ENCODE data around the gene HOXC12. TPM values are rescaled to one million over a fixed set of nuclear protein-coding genes. Genes with fewer than 3 reads are reported as not detected.

HOXC12 gene
- total RNA-seq, 2 donors from 2014 or later: not detected

DNA sequence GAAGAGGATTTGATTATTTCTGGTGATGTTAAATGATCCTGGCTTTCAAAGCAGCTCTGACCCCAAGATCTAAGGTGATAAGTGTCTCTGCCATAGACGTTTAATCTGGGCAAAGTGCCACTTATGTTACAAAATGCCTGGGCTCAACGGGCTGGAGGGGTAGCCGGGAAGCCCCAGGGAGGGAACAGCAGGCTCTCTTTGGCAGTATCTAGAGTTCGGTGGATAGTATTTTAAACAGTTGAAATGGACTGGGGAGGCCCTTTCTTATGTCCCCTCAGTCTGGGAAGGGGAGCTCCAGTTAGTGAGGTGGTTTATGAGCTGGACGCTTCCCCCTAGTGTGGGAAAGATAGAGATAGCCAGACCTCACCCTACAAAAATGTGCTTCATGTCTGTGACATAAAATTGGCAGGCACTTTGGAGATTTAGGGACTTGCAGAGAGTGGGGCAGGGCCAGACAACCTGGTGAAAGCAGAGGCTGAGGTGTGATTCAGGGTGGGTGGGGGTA, 12.8 kb downstream of the HOXC12 start:
- no peaks in the 10 kb centered on the region for H3K9me3 ChIP-seq
- TF ChIP-seq, protein P1, sequence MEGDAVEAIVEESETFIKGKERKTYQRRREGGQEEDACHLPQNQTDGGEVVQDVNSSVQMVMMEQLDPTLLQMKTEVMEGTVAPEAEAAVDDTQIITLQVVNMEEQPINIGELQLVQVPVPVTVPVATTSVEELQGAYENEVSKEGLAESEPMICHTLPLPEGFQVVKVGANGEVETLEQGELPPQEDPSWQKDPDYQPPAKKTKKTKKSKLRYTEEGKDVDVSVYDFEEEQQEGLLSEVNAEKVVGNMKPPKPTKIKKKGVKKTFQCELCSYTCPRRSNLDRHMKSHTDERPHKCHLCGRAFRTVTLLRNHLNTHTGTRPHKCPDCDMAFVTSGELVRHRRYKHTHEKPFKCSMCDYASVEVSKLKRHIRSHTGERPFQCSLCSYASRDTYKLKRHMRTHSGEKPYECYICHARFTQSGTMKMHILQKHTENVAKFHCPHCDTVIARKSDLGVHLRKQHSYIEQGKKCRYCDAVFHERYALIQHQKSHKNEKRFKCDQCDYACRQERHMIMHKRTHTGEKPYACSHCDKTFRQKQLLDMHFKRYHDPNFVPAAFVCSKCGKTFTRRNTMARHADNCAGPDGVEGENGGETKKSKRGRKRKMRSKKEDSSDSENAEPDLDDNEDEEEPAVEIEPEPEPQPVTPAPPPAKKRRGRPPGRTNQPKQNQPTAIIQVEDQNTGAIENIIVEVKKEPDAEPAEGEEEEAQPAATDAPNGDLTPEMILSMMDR (IDR thresholded peaks at IDR 0.05): no peak
- peaks cover 64 to 85% of the 10 kb centered on the region in 2 donors for H3K27me3 ChIP-seq
- H3K27ac ChIP-seq: no peak overlapping the region
- DNase-seq (ENCODE audit: low spot score): no peak
- peaks cover 0 to 9% of the 10 kb centered on the region in 2 donors for H3K4me1 ChIP-seq
- H3K4me3 ChIP-seq: no peak overlapping the region
- no peaks in the 10 kb centered on the region for H3K36me3 ChIP-seq

DNA sequence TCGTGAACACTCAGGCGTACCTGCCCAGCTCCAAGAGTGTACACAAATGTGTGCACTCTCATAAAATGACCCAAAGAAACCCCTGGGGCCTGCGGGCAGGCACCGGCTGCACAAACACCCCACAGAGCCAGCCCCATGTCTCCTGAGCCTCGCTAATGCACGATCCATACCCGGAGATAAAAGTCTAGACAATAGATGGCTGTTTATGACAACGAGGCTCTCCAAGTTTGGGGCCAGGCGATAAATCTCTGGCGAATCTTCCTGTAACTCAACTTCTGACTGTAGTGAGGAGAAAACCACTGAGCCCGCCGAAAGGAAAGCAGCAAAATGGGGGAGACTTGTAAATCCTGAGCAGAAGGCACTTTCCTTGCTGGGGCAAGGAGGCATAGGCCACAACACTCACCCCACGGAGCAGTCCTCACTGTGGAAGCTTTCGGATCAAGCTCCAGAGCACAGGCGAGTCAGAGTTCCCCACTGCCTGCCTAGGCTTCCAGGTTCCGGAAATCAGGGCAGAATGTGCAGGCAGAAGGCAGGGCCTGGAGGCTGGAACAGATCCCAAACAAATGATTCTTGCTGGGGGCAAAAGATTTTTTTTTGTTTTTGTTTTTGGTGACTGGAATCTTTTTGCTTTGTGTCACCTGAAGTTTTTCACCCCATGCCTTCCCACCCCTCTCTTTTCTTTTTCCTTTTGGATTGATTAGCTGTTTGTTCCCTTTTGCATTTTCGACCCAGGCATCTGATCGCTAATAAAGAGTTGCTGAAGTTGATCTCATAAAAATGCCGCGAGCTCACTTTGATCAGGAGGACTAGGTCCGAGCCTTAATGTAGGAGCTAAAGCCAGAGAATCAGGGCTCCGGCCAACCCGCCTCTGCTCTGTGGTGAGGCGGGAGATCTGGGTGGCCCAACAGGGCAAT, 13.8 kb downstream of the HOXC12 start:
- no peaks in the 10 kb centered on the region for H3K36me3 ChIP-seq
- H3K27me3 ChIP-seq: peaks cover 65 to 86% of the 10 kb centered on the region in 2 donors
- no peaks in the 10 kb centered on the region for H3K9me3 ChIP-seq
- H3K4me3 ChIP-seq: no peak overlapping the region
- TF ChIP-seq, protein P1 (IDR thresholded peaks at IDR 0.05): no peak
- no peak for DNase-seq (ENCODE audit: low spot score)
- H3K4me1 ChIP-seq: peaks cover 0 to 15% of the 10 kb centered on the region in 2 donors
- no peak overlapping the region for H3K27ac ChIP-seq

DNA sequence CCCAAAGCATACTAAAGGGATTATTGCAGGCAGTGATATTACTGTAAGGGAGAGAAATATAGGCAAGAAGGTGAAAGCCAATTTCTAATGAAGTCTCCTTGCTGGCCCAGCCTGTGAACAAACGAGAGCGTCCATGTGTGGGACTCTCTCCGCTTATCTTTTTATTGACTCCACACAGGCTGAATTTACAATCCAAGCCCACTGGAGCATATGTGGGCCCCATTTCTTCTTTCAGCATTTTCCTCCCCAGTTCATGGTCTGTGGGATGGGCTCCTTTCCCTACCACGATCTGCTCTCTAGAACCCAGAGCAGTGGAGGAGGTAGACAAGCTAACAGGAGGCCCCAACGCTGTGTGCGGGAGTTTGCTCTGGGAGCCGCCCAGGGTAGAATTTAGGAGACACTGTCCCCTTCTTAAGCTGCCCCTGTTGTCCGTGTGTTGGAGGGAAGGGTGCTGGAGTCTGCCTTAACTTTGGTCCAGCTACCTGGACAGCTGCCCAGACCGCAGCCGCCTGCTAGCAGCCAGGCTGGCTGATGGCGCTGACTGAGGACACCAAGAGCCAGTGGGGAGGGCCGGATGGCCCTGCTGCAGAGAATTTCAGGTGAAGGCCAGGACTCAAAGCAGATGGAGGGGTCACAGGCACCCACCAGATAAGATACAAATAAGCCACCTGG, 15.0 kb downstream of the HOXC12 start:
- no peak for DNase-seq (ENCODE audit: low spot score)
- Histone ChIP-seq H3K4me3 (no peak overlapping the region), H3K36me3 (no peaks in the 10 kb centered on the region), H3K9me3 (no peaks in the 10 kb centered on the region), H3K27ac (no peak overlapping the region), H3K27me3 (peaks cover 66 to 91% of the 10 kb centered on the region in 2 donors), H3K4me1 (peaks cover 0 to 28% of the 10 kb centered on the region in 2 donors)
- TF ChIP-seq, protein P1 (IDR thresholded peaks at IDR 0.05): no peak

DNA sequence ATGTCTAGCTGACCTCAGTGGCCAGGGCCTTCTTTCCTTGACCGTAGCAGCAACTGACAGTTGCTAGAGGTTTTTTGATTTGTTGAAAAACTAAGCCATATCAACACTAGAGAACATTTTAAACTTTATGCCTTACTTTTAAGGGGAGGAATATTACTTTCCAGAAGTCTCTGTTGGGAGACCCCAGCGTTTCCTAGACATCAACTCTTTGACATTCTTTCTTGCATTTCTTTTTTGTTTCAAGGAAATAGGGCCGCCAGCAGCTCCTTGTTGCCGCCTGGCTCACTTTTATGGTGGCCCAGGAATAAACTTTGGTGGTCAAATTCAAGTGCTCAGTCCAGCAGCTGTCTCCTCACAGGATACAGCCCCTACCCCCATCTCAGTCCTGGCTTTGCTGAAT, 15.7 kb downstream of the HOXC12 start:
- no peak overlapping the region for H3K4me3 ChIP-seq
- peaks cover 0 to 35% of the 10 kb centered on the region in 2 donors for H3K4me1 ChIP-seq
- peaks cover 65 to 91% of the 10 kb centered on the region in 2 donors for H3K27me3 ChIP-seq
- no peaks in the 10 kb centered on the region for H3K9me3 ChIP-seq
- no peaks in the 10 kb centered on the region for H3K36me3 ChIP-seq
- H3K27ac ChIP-seq: no peak overlapping the region
- no peak for DNase-seq (ENCODE audit: low spot score)
- TF ChIP-seq, protein P1 (IDR thresholded peaks at IDR 0.05): no peak

- no peaks in the 10 kb centered on the region for H3K9me3 ChIP-seq
- peaks cover 65 to 91% of the 10 kb centered on the region in 2 donors for H3K27me3 ChIP-seq
- no peaks in the 10 kb centered on the region for H3K36me3 ChIP-seq
- no peak for DNase-seq (ENCODE audit: low spot score)
- no peak overlapping the region for H3K4me3 ChIP-seq
- peaks cover 0 to 36% of the 10 kb centered on the region in 2 donors for H3K4me1 ChIP-seq
- TF ChIP-seq, protein P1 (IDR thresholded peaks at IDR 0.05): no peak
- H3K27ac ChIP-seq: no peak overlapping the region
Measured at GRCh38 chr12:53971129-53971528, 16.4 kb downstream of the HOXC12 start.
